ENCODE data around the gene ATP1A1.

The ATP1A1 gene

GRCh38 chr1:116446686-116447085 lies 73.6 kb downstream of the ATP1A1 start:
- DNase-seq, result no peak

- no peak for DNase-seq
Observed at GRCh38 chr1:116448785-116449385, 75.8 kb downstream of the ATP1A1 start.

DNA sequence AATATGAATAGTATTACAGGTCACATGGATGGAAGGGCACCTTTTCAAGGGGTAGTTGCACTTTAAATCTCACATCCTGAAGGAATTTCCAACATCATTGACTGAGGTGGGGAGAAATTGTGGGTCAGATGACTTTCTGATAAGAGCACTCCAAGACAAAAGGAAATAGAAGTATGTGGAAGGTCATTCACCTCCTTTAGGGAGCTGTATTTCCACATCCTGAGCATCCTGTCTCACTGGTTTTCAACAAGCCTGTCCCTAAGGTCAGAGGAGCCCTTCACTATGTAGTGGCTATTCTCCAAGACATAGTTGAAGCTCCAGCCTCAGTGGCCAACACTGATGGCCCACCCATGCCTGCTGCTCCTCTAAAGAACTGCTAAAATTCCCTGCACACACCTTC lies 76.5 kb downstream of the ATP1A1 start:
- no peak for DNase-seq

GRCh38 chr1:116451702-116452101 lies 78.7 kb downstream of the ATP1A1 start:
- no peak for DNase-seq

DNA sequence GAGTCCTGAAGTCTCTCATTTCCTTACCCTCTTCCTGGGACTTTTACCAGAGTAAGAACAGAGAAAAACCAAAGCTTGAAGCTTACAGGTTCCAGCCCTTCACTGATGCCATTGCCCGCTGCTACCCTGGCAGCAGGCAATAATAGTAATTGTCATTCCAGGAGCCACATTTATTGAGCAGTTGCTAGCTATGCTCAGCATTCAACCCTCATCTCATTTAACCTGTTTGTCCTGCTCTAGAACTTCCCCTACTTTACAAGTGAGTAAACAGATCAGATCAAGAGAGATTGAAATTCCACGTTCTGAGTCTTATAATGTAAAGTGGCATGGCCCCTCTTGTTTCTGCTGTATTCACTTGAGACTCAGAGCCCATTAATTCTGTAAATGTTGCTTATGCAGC lies 80.4 kb downstream of the ATP1A1 start:
- DNase-seq, result no peak

DNA sequence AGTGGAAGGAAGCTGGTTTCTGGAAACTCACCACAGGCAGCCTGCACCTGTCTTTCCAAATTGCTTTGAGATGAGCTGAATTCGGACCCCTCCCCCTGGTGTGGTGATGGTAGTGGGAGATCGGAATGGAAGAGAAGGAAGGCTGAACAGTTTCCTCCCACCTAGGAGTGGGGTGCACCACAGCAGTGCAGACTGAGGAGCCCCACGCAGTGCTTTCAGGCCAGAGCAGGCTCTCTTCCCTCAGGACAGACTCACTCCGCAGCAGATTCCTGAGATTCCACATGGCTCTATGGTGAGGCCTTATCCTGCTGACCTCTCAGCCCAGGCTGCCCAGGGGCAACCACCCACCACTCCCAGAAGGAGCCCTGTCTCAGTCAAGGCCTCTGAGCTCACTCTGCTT lies 80.9 kb downstream of the ATP1A1 start:
- DNase-seq, result no peak

All from effector CD4-positive, alpha-beta T cell (primary cell).